Transverse colon (tissue), 4 donors: ENCODE data around the gene ESRRG.

ENCODE experiments used
- CTCF ChIP-seq, 5 experiments: fragments of 200-600 bp in 3 of 5; fragments of 450-650 bp in 2 of 5; sonication (generic) in 3 of 5; IDR thresholded peaks; 1 replicate in 2 of 5; 2 replicates in 3 of 5; pipeline ENCODE4 v1.5.1; 2016 to 2017; ENCODE audit warnings: antibody characterized with exemption in 5 of 5, inconsistent platforms in 3 of 5, mild to moderate bottlenecking in 2 of 5, moderate library complexity in 1 of 5
- EP300 ChIP-seq: sonication (generic); formaldehyde crosslinking; IDR thresholded peaks from one replicate; pipeline ENCODE4 v1.6.1; 2017; ENCODE audit warnings: antibody characterized with exemption, low read depth
- POLR2A ChIP-seq: fragments of 450-650 bp; IDR thresholded peaks from one replicate; pipeline ENCODE4 v1.6.1; 2016; ENCODE audit warnings: antibody characterized with exemption, mild to moderate bottlenecking, moderate library complexity
- POLR2AphosphoS5 ChIP-seq, 3 donors: sonication (generic); formaldehyde crosslinking; IDR thresholded peaks; one replicate each; pipeline ENCODE4 v1.6.1; 2016; ENCODE audit warnings: antibody characterized with exemption in 3 of 3

GRCh38 chr1:216710055-216710454 is 13.2 kb downstream of the ESRRG start:
- TF ChIP-seq CTCF (IDR thresholded peaks at IDR 0.05) (no peak), EP300 (no peak), POLR2A (no peak), POLR2AphosphoS5 (IDR thresholded peaks at IDR 0.05) (no peak)
